ENCODE data around the gene GRIN2A.

DNA sequence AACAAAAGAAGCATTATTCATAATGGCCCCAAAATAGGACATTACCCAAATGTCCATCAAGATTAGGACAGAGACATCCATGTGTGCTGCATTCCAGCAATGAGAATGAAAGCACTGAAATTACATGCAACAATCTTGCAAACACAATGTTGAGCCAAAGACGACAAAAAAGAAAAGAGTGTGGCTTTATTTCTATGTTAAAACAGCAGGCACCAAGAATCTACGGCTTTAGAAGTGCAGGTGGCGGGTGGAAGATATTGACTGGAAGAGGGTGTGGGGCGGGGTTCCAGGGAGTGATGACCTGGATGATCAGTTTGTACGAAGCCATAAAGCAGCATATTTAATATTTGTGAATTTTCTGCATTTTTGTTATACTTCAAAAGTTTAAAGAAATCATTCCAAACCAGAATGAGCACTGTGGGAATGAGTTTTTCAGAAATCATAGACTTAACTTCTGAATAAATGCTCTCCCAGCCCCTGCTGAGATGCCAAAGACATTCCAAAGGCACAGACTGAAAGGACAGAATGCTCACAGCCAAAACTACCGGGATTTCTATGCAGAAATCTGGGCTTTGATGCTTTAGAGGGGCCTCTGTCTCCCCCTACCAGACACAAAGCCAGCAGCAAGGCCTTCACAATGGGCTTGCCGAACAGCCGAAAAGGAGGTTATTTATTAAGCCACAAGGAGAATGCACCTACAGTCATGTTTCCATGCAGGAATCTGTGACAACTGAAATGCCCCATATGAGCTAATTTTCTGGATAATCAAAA, 361.6 kb downstream of the GRIN2A start:
- no peak for TF ChIP-seq POLR2A (IDR thresholded peaks at IDR 0.05; ENCODE audit: low read length)
- no peak for TF ChIP-seq GATA1 (IDR thresholded peaks at IDR 0.05; ENCODE audit: low read depth, low read length)

All from erythroblast (primary cell).